Measurements from ENCODE around the gene ACLY.
"Not testable (repeated sequence)": the region's sequence is repeated elsewhere in the genome, so short reads cannot be mapped to it uniquely, and the experiment has no call there.

ACLY gene

DNA sequence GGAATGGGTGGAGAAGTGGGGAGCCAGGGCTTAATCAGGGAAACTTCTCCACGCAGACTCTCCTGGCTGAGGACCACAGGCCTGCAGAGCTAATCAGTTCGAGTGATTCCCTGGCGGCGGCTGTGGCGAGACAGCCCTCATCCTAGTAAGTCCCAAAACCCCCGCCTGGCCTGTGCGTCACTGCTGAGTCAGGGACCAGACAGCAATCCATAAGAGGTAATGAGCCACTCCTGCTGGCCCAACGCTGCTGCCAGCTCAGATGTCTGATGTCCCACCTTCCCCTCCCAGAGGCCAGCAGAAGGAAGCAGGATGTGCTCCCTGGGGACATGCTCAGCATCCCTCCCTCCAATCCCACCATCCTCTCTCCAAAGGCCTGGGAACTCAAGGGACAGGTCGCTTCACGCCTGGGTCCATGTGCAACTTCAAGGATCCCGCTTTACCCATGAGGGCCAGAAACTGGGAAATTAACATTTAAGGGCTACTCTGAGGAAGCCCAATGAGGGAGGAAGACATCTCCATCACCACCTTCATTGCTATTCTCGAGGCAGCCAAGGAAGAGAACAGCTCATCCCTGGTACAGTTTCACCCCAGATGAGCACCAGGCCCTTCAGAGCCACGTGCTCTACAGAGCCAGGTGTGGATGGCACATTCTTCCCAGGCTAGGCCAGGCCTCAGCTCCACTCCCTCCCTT is 7.9 kb downstream of the ACLY start:
- DNase-seq (ENCODE audit: low read depth in 3 of 3), result no peak

DNA sequence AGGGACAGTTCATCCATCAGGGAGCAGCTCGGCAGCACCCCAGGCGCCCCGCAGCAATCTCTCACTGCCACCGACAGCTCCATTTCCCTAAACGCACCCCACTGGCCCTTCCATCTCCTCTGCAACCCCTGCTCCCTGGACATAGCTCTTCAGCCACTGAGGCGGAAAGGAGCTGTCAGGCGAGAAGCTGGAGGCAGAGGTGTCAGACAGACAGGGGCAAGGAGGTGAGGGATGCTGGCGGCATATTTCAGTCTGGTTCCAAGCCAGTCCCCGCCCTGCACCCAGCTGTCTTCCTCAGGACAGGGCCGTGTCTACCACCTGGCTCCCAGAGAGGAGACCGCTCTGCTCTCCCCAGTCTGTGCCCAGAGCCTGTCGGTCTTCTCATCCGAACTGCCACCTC is 9.7 kb downstream of the ACLY start:
- no peak for DNase-seq (ENCODE audit: low read depth in 3 of 3)

- DNase-seq (ENCODE audit: low read depth in 3 of 3), result no peak
These were observed 10.9 kb downstream of the ACLY start for GRCh38 chr17:41907633-41908539.

DNA sequence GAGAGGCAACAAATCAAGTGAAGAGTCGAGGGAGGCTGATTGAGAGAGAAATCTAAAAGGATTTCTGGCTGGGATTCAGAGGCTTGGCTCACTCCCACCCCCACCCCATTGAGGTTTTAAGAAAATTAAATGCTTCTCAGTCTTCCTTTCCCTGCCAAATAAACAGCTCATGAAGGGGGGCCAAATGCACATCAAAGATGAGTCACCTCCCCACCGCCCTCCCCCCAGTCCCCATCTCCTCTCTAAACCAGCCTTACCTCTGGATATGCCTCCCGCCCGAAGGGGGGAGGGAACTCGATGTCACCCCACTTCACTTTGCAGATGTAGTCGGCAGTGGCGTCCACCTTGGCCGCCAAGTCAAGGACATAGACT is 11.6 kb downstream of the ACLY start:
- DNase-seq (ENCODE audit: low read depth in 3 of 3), result no peak

GRCh38 chr17:41906465-41907184 is 12.1 kb downstream of the ACLY start:
- no peak for DNase-seq (ENCODE audit: low read depth in 3 of 3)

- no peak for DNase-seq (ENCODE audit: low read depth in 3 of 3)
These were observed 13.6 kb downstream of the ACLY start for GRCh38 chr17:41905172-41905571.

- no peak for DNase-seq (ENCODE audit: low read depth in 3 of 3)
These were observed 14.4 kb downstream of the ACLY start for GRCh38 chr17:41904242-41904841.

GRCh38 chr17:41901646-41902045 is 17.1 kb downstream of the ACLY start:
- DNase-seq (ENCODE audit: low read depth in 3 of 3), result no peak

DNA sequence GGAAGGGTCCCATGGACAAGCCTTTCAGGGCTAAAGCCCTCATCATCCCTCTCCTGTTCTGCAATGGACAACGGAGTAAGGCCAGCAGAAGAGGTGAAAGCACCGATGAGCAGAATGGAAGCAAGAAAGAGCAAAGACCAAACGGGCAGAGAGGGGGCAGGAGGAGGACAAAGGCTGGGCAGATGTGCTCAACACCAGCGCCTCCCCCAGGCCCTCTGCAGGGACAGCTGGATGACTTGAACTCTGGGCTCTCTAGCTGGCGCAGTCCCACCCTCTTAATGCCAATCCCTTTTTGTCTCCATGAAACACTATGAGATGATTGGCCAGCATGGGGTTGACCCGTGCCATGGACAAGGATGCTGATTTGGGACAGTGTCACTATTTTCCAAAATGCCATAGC is 22.0 kb downstream of the ACLY start:
- no peak for DNase-seq (ENCODE audit: low read depth in 3 of 3)

DNA sequence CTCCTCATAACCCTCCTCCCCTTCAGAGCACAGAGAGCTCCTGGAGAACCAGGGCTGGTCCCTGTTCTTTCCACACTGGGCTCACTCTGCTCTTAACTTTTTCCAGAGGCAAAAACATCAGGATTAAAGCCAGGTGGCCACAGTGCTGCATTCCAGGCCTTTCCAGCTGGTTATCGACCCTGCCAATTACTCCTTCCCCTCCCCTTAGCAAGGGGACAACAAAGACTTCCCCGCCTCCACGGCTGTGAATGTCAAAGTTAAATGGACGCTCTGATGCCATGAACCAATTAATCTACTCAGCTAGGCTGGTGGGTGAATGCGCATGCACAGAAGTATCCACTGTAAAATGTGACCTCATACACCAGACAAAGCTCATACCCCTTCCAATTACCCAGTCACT is 23.1 kb downstream of the ACLY start:
- no peak for DNase-seq (ENCODE audit: low read depth in 3 of 3)

- DNase-seq (ENCODE audit: low read depth in 3 of 3), result no peak
These were observed 23.9 kb downstream of the ACLY start for GRCh38 chr17:41894791-41895331.

DNA sequence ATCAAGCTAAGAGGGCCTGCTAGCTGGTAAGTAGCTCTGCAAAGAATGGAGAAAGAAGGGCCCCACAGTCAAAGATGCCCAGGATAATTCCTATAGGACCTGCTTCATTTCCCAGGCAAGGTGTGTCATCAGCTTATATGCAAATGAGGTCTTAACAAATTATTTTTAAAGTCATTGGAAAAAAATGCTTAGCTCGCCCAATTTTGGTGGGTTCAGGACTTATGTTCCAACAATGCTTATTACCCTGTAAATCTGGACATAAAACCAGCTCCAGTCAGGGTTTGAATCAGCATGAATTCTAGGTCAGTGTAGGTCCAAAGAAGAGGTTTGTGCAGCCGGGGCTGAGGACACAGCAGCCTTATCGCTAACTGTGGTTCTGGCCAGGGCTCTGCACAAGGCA is 25.4 kb downstream of the ACLY start:
- DNase-seq (ENCODE audit: low read depth in 3 of 3), result no peak

DNA sequence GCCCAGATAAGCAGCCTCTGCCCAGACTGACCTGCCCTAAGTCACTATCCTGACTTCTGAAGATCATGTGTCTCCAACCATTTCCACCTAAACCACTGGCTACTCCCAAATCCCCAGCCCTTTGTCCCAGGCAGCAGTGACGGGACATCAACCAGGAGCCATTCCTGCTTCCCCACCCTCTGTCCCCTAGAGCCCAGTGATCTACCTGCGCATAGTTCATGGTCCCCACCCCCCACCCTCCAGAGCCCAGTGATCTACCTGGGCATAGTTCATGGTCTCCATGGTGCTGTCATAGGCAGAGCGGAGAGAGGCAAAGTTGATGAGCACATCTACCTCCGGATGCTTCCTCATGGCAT is 26.8 kb downstream of the ACLY start:
- DNase-seq (ENCODE audit: low read depth in 3 of 3), result no peak

- no peak for DNase-seq (ENCODE audit: low read depth in 3 of 3)
These were observed 27.4 kb downstream of the ACLY start for GRCh38 chr17:41891135-41892020.

GRCh38 chr17:41888332-41888965 is 30.3 kb downstream of the ACLY start:
- DNase-seq (ENCODE audit: low read depth in 3 of 3), result no peak

DNA sequence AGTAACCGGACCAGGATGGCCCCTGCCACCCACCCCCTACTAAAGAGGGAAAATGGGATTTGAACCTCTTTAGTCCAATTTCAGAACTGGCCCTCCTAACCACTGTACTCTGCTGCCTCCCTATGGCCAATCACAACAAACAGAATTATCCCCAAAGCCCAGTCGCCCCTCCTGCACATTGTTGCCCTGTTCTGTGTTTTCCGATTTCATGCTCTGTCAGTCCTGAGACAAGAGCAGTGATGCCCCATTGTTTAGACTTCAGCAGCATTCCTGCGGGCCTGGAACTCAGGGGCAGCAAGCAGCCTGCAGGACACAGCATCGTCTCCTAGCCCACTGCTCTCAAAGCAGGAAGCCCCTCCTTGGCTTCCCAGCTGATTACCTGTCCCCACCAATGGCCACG is 33.0 kb downstream of the ACLY start:
- no peak for DNase-seq (ENCODE audit: low read depth in 3 of 3)

DNA sequence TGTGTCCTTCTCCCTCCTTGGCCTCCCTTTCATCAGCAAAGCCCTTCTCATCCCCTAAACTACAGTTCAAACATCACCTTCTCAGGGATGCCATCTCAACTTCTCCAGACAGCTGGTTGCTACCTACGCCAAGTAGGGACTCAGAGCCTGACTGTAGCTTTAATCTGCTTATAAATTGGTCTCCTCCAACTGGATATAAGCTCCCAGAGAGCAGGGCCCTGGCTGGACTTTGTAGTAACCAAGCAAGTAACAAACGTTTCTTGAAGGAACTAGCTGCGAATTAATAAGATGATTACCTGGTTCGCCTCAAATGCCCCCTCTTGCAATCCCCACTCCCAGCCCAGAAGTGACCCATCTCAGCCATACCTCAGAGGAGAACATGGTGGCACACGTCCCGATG is 36.0 kb downstream of the ACLY start:
- DNase-seq (ENCODE audit: low read depth in 3 of 3), result no peak

DNA sequence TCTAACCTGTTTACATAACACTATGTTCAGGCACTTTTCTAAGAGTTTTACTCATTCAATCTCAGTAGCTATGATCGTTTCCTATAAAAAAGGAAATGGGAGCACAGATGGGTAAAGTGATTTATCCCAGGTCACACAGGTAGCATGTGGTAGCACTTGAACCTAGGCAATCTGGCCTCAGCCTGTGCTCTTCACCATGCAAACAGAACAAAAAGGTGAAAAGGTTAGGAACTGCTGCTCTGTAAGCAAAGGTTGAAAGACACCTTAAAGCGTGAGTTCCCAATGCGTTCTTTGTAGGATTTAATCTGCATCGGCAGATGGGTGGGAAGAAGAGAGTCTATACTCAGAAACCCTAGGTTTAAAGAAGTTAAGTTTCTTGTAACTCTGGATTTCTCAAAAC is 38.6 kb downstream of the ACLY start:
- DNase-seq (ENCODE audit: low read depth in 3 of 3), result no peak

GRCh38 chr17:41874293-41874670 is 44.5 kb downstream of the ACLY start:
- not testable (repeated sequence) for DNase-seq (ENCODE audit: low read depth in 3 of 3)

DNA sequence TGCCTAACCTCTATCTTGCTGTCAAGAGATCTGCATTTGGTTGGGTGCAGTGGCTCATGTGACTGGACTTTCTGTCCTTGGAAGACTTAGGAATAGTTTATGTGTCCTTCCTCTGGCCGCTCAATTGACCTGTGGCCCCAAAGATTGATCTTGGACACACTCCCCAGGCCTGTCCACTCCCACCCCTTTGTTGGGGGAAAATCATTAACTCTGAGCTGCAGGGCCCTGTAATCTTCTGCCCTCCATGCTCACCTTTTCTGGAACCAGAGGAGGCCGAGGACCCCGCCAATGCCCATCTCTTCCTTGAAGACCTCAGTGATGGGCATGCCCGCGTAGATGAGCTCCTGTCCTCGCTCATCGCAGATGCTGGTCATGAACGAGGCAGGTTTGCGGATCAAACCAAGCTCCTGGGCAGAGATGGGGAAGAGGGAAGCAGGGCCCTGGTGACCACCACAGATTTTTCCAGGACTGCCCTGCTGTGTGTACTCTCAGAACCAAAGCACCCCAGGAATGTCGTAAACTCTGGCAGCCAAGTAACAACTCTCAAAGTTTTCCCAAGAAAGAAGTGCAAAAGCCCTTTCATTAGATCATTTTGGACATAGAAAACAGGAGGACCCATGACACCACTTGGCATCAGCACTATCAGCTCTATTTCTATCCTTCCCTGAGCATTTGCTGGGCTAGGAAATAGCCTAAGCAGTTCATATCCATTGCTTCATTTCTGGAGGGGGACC is 45.0 kb downstream of the ACLY start:
- DNase-seq (ENCODE audit: low read depth in 3 of 3), result no peak

Data from stimulated activated CD4-positive, alpha-beta T cell treated with anti-CD3 and anti-CD28 coated beads, TNF-alpha, amount 100 ng/mL, for 48 hours (primary cell).